Ishikawa (cell line): Measurements from ENCODE around the gene COG5.
A peak's percentile ranks its signal among the peaks of the same experiment; 100 is the strongest.

ENCODE experiments used
- CEBPB ChIP-seq: IDR thresholded peaks from 2 replicates; pipeline ENCODE4 v1.6.1; 2012
- CREB1 ChIP-seq: IDR thresholded peaks from 2 replicates; pipeline ENCODE4 v1.6.1; 2012; ENCODE audit warnings: low read depth
- EGR1 ChIP-seq: IDR thresholded peaks from 2 replicates; pipeline ENCODE4 v1.6.1; 2012
- EP300 ChIP-seq: IDR thresholded peaks from 2 replicates; pipeline ENCODE4 v1.6.1; 2012; ENCODE audit warnings: borderline replicate concordance
- FOXM1 ChIP-seq: IDR thresholded peaks from 2 replicates; pipeline ENCODE4 v1.6.1; 2012; ENCODE audit warnings: low read depth, borderline replicate concordance
- MAX ChIP-seq: IDR thresholded peaks from 2 replicates; pipeline ENCODE4 v1.6.1; 2012
- NFIC ChIP-seq: IDR thresholded peaks from 2 replicates; pipeline ENCODE4 v1.6.1; 2012
- RAD21 ChIP-seq: IDR thresholded peaks from 2 replicates; pipeline ENCODE4 v1.6.1; 2012; ENCODE audit warnings: low read depth
- TAF1 ChIP-seq: IDR thresholded peaks from 2 replicates; pipeline ENCODE4 v1.6.1; 2012; ENCODE audit warnings: low read depth, mild to moderate bottlenecking
- TCF12 ChIP-seq: IDR thresholded peaks from 2 replicates; pipeline ENCODE4 v1.6.1; 2012; ENCODE audit warnings: low read depth
- TEAD4 ChIP-seq: IDR thresholded peaks from 2 replicates; pipeline ENCODE4 v1.6.1; 2012
- USF1 ChIP-seq: IDR thresholded peaks from 2 replicates; pipeline ENCODE4 v1.6.1; 2012
- YY1 ChIP-seq: IDR thresholded peaks from 2 replicates; pipeline ENCODE4 v1.6.1; 2012; ENCODE audit warnings: low read depth
- ZBTB7A ChIP-seq: IDR thresholded peaks from 2 replicates; pipeline ENCODE4 v1.6.1; 2012; ENCODE audit warnings: low read depth
- TF ChIP-seq, protein P1 (sequence below): IDR thresholded peaks from 2 replicates; pipeline ENCODE4 v1.6.1; 2012; ENCODE audit warnings: low read depth, mild to moderate bottlenecking

The COG5 gene

DNA sequence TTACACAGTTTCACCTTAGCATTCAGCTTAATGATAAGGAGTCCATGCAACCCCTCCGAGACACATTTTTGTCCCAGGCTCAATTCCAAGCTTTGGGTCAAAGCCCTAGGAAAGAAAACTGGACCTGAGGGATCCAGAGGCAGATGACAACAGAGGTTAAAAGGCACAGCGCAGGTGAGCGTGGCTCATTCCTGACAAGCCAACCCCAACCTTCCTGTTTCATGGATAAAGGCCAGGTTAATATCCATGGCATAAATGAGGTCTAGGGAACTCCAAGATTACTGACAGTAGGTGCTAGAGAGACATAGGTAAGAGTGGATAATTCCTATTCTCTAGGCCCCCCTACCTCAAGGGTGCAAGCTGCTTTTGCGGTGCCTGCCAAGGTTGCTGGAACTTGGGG lies 180.5 kb downstream of the COG5 start:
- TF ChIP-seq TCF12 (no peak), CREB1 (no peak), TAF1 (no peak), EGR1 (no peak), ZBTB7A (no peak), USF1 (no peak), EP300 (no peak), NFIC (no peak), YY1 (no peak), TEAD4 (no peak), CEBPB (no peak)
- TF ChIP-seq, protein P1, sequence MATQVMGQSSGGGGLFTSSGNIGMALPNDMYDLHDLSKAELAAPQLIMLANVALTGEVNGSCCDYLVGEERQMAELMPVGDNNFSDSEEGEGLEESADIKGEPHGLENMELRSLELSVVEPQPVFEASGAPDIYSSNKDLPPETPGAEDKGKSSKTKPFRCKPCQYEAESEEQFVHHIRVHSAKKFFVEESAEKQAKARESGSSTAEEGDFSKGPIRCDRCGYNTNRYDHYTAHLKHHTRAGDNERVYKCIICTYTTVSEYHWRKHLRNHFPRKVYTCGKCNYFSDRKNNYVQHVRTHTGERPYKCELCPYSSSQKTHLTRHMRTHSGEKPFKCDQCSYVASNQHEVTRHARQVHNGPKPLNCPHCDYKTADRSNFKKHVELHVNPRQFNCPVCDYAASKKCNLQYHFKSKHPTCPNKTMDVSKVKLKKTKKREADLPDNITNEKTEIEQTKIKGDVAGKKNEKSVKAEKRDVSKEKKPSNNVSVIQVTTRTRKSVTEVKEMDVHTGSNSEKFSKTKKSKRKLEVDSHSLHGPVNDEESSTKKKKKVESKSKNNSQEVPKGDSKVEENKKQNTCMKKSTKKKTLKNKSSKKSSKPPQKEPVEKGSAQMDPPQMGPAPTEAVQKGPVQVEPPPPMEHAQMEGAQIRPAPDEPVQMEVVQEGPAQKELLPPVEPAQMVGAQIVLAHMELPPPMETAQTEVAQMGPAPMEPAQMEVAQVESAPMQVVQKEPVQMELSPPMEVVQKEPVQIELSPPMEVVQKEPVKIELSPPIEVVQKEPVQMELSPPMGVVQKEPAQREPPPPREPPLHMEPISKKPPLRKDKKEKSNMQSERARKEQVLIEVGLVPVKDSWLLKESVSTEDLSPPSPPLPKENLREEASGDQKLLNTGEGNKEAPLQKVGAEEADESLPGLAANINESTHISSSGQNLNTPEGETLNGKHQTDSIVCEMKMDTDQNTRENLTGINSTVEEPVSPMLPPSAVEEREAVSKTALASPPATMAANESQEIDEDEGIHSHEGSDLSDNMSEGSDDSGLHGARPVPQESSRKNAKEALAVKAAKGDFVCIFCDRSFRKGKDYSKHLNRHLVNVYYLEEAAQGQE: no peak

DNA sequence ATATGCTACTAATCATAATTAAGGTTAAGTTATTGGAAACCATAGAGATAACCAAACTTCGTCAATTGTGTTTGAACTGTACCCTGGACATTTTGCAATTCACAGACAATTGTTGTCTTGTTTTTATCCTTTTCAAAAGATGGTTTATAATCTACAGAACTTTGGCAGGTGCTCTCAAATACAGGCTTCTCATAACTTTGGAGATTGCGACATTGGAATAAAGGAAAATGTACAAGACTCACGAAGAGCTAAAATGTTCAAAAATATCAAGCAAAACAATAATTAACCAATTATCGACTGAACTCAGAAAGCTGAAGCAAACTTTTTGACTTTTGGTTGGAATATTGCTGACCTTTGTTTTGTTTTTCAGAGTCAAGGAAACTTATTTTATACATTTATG lies 182.3 kb downstream of the COG5 start:
- TF ChIP-seq CEBPB (0 out of 2 replicates have a peak, but pooled peaks have one; percentile 14), EP300 (no peak)

- no peak for TF ChIP-seq CREB1
- no peak for TF ChIP-seq EGR1
- TF ChIP-seq NFIC: no peak
- TF ChIP-seq RAD21: no peak
- TF ChIP-seq MAX: no peak
- TF ChIP-seq TAF1: no peak
- TF ChIP-seq TCF12: no peak
- TF ChIP-seq EP300: no peak
- TF ChIP-seq, protein P1: no peak
- no peak for TF ChIP-seq TEAD4
- TF ChIP-seq CEBPB: no peak
- no peak for TF ChIP-seq ZBTB7A
- TF ChIP-seq USF1: no peak
- no peak for TF ChIP-seq FOXM1
- no peak for TF ChIP-seq YY1
Measured at GRCh38 chr7:107373354-107373753, 190.4 kb downstream of the COG5 start.

DNA sequence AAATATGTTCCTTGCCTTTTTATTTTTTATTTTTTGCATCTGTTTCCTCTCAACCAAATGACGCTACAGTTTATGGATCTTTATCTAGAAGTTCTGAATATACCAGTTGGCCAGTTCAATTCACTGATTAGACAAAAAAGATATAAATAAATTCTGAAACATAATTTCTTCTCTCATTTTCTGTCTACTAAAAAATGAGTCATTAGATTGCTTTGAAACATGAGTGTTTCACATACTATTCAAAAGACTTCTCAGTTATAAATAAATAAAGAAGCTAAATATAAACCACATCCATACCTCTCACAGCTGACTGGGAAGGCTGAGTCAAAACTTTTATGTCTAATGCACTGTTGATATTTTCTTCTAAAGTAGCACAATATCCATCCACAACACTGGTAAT lies 191.4 kb downstream of the COG5 start:
- no peak for TF ChIP-seq MAX
- no peak for TF ChIP-seq CREB1
- TF ChIP-seq EGR1: no peak
- TF ChIP-seq NFIC: no peak
- no peak for TF ChIP-seq EP300
- TF ChIP-seq TEAD4: no peak
- no peak for TF ChIP-seq TCF12
- no peak for TF ChIP-seq USF1
- TF ChIP-seq YY1: no peak
- no peak for TF ChIP-seq FOXM1
- no peak for TF ChIP-seq ZBTB7A
- TF ChIP-seq TAF1: no peak
- TF ChIP-seq CEBPB: no peak
- no peak for TF ChIP-seq RAD21
- TF ChIP-seq, protein P1: no peak
